Gastrocnemius medialis (tissue), 4 donors: Measurements from ENCODE around the gene CD276.

Source experiments
- CTCF ChIP-seq, 5 experiments: fragments of 450-650 bp in 3 of 5; fragments of 200-600 bp in 2 of 5; sonication (generic) in 2 of 5; IDR thresholded peaks in 4 of 5; conservative IDR thresholded peaks in 1 of 5; 1 replicate in 4 of 5; 2 replicates in 1 of 5; pipeline ENCODE4 v1.5.1; 2016 to 2019; ENCODE audit warnings: antibody characterized with exemption in 5 of 5, mild to moderate bottlenecking in 3 of 5, moderate library complexity in 3 of 5
- POLR2A ChIP-seq, 2 donors: fragments of 450-650 bp; IDR thresholded peaks; one replicate each; pipeline ENCODE4 v1.6.1; 2017; ENCODE audit warnings: antibody characterized with exemption in 2 of 2, mild to moderate bottlenecking in 2 of 2, moderate library complexity in 2 of 2

GRCh38 chr15:73684581-73685455 lies 635 bp downstream of the CD276 start:
- TF ChIP-seq CTCF (IDR thresholded peaks at IDR 0.05 in 4 of 5, conservative IDR thresholded peaks at IDR 0.05 in 1 of 5), result no peak
- no peak for TF ChIP-seq POLR2A (IDR thresholded peaks at IDR 0.05)
